Activated gamma-delta T cell (primary cell): ENCODE measurements around the gene CRTAC1.

ENCODE experiments used
- DNase-seq: peaks from one replicate; lab custom pipeline; 2025; lab: John Stamatoyannopoulos, UW

The CRTAC1 gene

GRCh38 chr10:97924678-97925077 is 105.7 kb downstream of the CRTAC1 start:
- no peak for DNase-seq

GRCh38 chr10:97923476-97923875 is 106.9 kb downstream of the CRTAC1 start:
- DNase-seq, result no peak

DNA sequence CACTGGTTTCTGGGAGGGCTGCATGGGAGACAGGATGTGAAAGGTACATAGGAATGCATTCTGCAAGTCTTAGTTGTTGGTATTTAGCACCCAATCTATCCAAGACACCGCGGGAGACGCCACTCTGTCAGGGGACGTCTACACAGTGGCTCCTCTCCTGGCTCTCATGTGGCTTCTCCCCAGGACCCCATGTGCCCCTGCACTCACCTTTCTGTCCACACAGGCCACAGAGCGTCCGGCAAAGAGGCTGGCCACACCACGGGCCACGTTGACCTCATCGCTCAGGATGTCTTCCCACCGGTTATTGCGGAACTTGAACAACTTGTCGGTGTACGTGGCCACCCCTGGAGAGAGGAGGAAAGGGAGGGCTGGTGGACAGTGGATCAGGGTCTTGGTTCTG is 107.4 kb downstream of the CRTAC1 start:
- no peak for DNase-seq

GRCh38 chr10:97922022-97922758 is 108.2 kb downstream of the CRTAC1 start:
- DNase-seq, result no peak

- no peak for DNase-seq
Observed at GRCh38 chr10:97921581-97922021, 108.8 kb downstream of the CRTAC1 start.

- DNase-seq, result no peak
Observed at GRCh38 chr10:97920865-97921264, 109.6 kb downstream of the CRTAC1 start.

GRCh38 chr10:97919012-97919411 is 111.4 kb downstream of the CRTAC1 start:
- no peak for DNase-seq

GRCh38 chr10:97916586-97916985 is 113.8 kb downstream of the CRTAC1 start:
- no peak for DNase-seq

GRCh38 chr10:97915346-97916131 is 114.9 kb downstream of the CRTAC1 start:
- DNase-seq, result no peak

- DNase-seq, result peak; percentile 18
Observed at GRCh38 chr10:97914837-97915211, 115.6 kb downstream of the CRTAC1 start.

GRCh38 chr10:97914171-97914836 is 116.1 kb downstream of the CRTAC1 start:
- no peak for DNase-seq

DNA sequence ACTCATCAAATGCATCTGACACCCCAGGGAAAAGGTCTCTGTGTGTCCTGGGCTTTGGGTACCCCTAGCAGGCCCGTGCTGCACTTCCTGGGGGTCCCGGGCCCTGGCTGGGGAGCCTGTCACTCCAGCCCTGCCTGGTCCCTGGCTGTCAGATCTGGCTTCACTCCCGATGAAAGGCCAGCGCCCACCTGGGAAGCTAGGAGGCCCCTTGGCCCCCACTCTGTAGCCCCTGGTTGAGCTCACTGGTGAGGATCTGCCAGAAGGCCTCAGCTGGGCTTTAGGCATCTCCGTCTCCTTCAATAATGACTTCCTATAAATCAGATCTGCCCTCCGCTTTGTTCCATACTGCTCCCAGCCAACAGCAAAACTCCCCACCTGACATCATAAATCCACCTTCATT is 116.8 kb downstream of the CRTAC1 start:
- DNase-seq, result no peak

DNA sequence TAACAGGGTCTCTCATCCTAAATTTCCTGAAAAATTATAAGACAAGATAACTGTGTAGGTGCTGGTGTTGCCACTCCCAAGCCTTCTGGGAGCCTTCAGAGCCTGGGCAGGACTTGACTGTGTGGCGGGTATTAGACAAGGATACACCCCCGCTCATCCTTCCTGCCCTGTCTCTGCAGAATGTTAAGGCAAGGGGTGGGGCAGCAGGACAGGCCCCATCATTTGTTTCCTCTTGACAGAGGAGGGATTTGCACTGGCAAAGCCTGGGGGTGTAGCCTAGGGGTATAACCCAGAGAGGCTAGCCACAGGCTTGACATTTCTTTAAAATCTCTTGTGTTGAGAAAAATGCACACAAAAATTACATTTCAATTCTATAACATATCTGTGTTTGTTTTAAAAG is 117.2 kb downstream of the CRTAC1 start:
- no peak for DNase-seq

DNA sequence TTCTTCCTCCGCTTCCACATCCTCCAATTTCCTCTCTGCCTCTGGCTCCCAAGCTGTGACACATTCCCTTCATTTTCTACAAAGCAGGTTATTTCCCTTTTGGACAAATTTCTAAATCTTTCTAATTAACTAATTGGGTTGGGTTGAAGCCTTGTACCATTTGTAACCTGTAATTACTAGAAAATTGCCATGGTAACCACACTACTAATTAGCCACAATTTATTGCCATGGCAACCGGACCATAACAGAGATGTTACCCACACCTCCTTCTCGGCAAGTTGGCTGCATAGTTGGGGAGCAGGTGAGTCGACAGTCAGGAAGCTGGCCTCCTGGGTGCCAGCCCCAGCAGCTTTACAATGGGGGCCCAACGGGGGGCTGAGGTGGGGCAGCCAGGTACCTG is 119.2 kb downstream of the CRTAC1 start:
- no peak for DNase-seq

DNA sequence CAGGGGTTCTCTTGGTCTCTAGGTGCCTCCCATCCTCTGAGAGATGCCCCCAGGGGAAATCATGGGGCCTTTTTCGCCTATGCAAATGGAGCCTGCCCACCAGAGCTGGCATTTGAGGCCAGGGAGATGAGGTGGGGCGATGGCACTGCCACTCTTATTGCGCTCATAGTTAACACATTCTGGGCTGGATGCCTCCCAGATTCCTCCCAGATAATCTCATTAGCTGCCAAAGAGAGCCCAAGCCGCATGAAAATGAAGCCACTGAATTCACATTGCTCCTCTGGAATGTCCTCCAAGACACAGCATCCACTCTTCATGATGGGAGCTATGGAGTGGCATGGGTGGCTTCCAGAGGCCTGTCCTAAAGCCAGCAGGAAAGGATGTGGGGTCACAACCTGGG is 119.8 kb downstream of the CRTAC1 start:
- DNase-seq, result no peak

DNA sequence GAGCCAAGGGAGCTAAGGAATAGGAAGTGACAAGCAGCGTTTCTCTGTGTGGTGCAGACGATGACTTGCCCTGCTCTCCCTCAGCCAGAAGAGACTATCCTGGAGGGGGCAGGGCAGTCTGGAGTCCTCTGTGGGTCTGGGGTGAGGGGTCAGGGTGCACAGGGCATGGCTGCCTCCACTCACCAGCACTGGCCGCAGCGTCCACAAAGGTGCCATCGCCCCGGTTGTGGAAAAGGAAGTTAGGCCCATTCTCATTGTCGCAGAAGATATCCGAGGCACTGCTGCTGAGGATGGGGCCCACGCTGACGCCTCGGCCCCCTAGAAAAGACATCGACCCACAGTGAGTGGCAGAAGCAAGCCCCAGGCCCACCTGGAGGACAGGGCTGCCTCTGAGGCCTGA is 122.6 kb downstream of the CRTAC1 start:
- no peak for DNase-seq

- DNase-seq, result no peak
Observed at GRCh38 chr10:97907211-97907610, 123.2 kb downstream of the CRTAC1 start.

- no peak for DNase-seq
Observed at GRCh38 chr10:97905276-97905675, 125.1 kb downstream of the CRTAC1 start.

DNA sequence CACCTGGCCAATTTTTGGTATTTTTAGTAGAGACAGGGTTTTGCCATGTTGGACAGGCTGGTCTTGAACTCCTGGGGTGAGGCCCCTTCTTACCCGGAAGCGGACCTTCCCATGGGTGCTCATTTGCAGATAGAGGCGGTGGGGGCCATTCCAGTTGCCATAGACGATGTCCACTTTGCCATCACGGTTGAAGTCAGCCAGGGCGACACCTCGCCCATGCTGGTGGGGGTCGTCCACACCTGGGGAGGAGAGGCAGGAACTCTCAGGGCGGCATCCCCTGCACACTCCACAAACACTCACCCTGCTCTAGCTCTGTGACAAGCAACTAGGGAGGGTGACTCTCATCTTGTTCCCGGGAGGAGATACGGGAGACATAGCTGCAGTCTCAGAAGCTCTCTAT is 125.8 kb downstream of the CRTAC1 start:
- DNase-seq, result no peak

DNA sequence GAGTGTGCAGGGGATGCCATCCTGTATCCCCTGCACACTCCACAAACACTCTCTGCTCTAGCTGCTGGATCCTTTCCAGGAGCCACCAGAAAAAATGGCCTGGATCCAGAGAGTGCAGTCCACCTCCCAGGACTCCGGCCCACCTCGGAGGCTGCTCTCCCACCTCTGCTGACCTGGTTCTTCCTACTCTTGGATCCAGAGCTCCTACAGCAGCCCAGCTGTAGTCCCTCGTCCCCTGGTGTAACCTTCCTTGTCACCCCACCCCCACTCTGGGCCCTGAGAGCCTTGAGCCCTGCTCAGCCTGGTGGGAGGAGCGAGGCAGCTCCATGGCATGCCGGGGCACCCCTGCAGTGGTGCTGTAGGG is 126.4 kb downstream of the CRTAC1 start:
- no peak for DNase-seq

- DNase-seq, result no peak
Observed at GRCh38 chr10:97903128-97904017, 127.0 kb downstream of the CRTAC1 start.

DNA sequence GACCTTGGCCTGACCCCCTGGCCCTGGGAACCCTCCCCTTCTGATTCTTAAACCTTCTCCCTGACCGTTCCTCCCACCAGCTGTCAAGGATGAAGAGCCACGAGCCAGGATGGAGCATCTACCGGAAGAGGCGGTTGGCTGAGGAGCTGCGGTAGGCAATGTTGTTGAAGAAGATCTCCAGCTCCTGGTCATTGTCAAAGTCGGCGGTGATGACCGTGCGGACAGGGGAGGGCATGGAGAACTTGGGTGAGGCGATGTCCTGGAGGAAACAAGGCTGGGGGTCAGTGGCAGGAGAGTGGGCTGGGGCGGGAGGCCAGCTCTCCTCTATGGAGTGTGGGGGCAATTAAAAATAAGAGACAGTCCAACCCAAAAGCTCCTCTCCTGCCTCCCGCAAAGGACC is 129.0 kb downstream of the CRTAC1 start:
- no peak for DNase-seq
